OCI-LY7 (cell line): ENCODE measurements around the gene IGF2BP1. TPM values are rescaled to one million over a fixed set of nuclear protein-coding genes. Genes with fewer than 3 reads are reported as not detected.

Source experiments
- BruUV-seq: library from RNA; stranded (reverse); fragments of 400-500 nt; replicated peaks from 2 replicates; lab custom pipeline; 2021; lab: Mats Ljungman, UMichigan
- CTCF ChIA-PET: fragments of 300-600 bp; sonication (Branson Sonifier 250); formaldehyde crosslinking; loops from one replicate; lab custom pipeline; 2022; ENCODE audit warnings: antibody characterized with exemption; ENCODE audit not compliant: unreplicated experiment; lab: Charles Lee
- POLR2A ChIA-PET: fragments of 300-600 bp; sonication (Branson Sonifier 250); formaldehyde crosslinking; loops from one replicate; lab custom pipeline; 2022; ENCODE audit warnings: antibody characterized with exemption; lab: Charles Lee
- DNase-seq: peaks from one replicate; pipeline ENCODE4 v3.0.0-alpha.2; 2015; ENCODE audit warnings: low spot score
- H2AFZ ChIP-seq: fragments of 200-600 bp; sonication (generic), shearing (Covaris generic); 2 replicates; pipeline ENCODE4 v1.6.1; 2014; ENCODE audit warnings: mild to moderate bottlenecking, antibody characterized with exemption, low read length, moderate library complexity
- H3K27ac ChIP-seq: fragments of 200-600 bp; sonication (generic); 2 replicates; pipeline ENCODE4 v1.5.1; 2014; ENCODE audit warnings: mixed run types, low read depth, mild to moderate bottlenecking, moderate library complexity, low read length, inconsistent platforms; ENCODE audit not compliant: poor library complexity, severe bottlenecking
- H3K36me3 ChIP-seq: fragments of 200-600 bp; sonication (generic); 2 replicates; pipeline ENCODE4 v1.6.1; 2014; ENCODE audit warnings: mild to moderate bottlenecking, antibody characterized with exemption, low read length, moderate library complexity, mixed read lengths; ENCODE audit not compliant: insufficient read depth
- H3K4me1 ChIP-seq: fragments of 200-600 bp; sonication (generic); 2 replicates; pipeline ENCODE4 v1.5.1; 2014; ENCODE audit warnings: mild to moderate bottlenecking, low read length; ENCODE audit not compliant: insufficient read depth, poor library complexity, severe bottlenecking
- H3K4me2 ChIP-seq: fragments of 200-600 bp; sonication (generic); 2 replicates; pipeline ENCODE4 v1.6.1; 2014; ENCODE audit warnings: mild to moderate bottlenecking, low read length
- H3K4me3 ChIP-seq: fragments of 200-600 bp; sonication (generic); 2 replicates; pipeline ENCODE4 v1.5.1; 2014; ENCODE audit warnings: mild to moderate bottlenecking, low read depth, low read length; ENCODE audit not compliant: poor library complexity, severe bottlenecking
- H3K79me2 ChIP-seq: fragments of 200-600 bp; sonication (generic); 2 replicates; pipeline ENCODE4 v1.6.1; 2016; ENCODE audit warnings: low read depth, mild to moderate bottlenecking, low read length, moderate library complexity, mixed read lengths; ENCODE audit not compliant: insufficient read depth
- H3K9me2 ChIP-seq: fragments of 200-600 bp; sonication (generic); 2 replicates; pipeline ENCODE4 v1.6.1; 2016; ENCODE audit warnings: mild to moderate bottlenecking, low read length, mixed read lengths; ENCODE audit not compliant: insufficient read depth
- H3K9me3 ChIP-seq: fragments of 200-600 bp; sonication (generic); 2 replicates; pipeline ENCODE4 v1.6.1; 2014; ENCODE audit warnings: mild to moderate bottlenecking, mixed run types, low read length, mixed read lengths
- H4K20me1 ChIP-seq: fragments of 200-600 bp; sonication (generic); 2 replicates; pipeline ENCODE4 v1.6.1; 2014; ENCODE audit warnings: mild to moderate bottlenecking, antibody characterized with exemption, low read length, moderate library complexity, mixed read lengths; ENCODE audit not compliant: insufficient read depth
- EZH2phosphoT487 ChIP-seq: fragments of 200-600 bp; sonication (generic); IDR thresholded peaks from 2 replicates; pipeline ENCODE4 v1.6.1; 2018; ENCODE audit warnings: low read depth, borderline replicate concordance, mild to moderate bottlenecking, mixed run types, antibody characterized with exemption, low read length, moderate library complexity, mixed read lengths
- intact Hi-C: fragments of 100-400 bp; cut with micrococcal nuclease; formaldehyde crosslinking; loops from one replicate; pipeline ENCODE4 v1.10.0; 2022; ENCODE audit not compliant: unreplicated experiment
- total RNA-seq, 2 experiments: library from RNA; depleted of rRNA in 1 of 2; stranded (reverse); fragments of >200 nt in 1 of 2; shearing (Covaris generic) in 1 of 2; gene quantifications; 2 replicates each; pipeline ENCODE4 v1.2.3, GENCODE V29; 2014 to 2022
- TF ChIP-seq, protein P1 (sequence below): fragments of 200-600 bp; sonication (generic); conservative IDR thresholded peaks from 2 replicates; pipeline ENCODE4 v1.5.1; 2014; ENCODE audit warnings: mild to moderate bottlenecking, antibody characterized with exemption, low read length, moderate library complexity, mixed read lengths

Gene IGF2BP1
- total RNA-seq, 2 experiments from 2014 or later: 18.9 to 46.4 TPM

DNA sequence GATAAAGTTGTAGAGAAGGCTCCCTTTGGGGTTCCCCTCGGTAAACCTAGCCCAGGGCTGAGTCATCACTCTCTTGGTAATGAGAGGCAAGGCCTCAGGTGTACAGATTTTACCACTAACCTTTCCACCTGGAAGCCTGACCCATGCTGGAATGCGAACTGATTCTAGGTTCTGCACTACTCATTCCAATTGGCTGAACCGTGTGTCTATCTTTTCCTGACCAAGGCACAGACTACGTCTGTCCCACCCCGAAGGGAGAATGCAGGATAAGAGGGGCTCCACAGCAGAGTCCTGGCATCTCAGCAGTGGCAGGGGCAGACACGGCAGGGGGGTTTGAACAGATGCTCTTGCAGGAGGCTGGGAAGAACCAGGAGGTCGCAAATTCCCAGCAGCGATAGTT lies 70.0 kb downstream of the IGF2BP1 start:
- Histone ChIP-seq H3K36me3 (no peaks in the 10 kb centered on the region), H3K4me3 (no peak overlapping the region), H3K27ac (no peak overlapping the region), H3K4me2 (no peak overlapping the region), H4K20me1 (no peaks in the 10 kb centered on the region), H3K4me1 (no peaks in the 10 kb centered on the region), H3K79me2 (no peaks in the 10 kb centered on the region), H3K9me3 (no peaks in the 10 kb centered on the region), H3K9me2 (no peaks in the 10 kb centered on the region), H2AFZ (no peak overlapping the region)
- ChIA-PET POLR2A (no interaction called here), CTCF (no interaction called here)
- no peak for DNase-seq
- TF ChIP-seq, protein P1, sequence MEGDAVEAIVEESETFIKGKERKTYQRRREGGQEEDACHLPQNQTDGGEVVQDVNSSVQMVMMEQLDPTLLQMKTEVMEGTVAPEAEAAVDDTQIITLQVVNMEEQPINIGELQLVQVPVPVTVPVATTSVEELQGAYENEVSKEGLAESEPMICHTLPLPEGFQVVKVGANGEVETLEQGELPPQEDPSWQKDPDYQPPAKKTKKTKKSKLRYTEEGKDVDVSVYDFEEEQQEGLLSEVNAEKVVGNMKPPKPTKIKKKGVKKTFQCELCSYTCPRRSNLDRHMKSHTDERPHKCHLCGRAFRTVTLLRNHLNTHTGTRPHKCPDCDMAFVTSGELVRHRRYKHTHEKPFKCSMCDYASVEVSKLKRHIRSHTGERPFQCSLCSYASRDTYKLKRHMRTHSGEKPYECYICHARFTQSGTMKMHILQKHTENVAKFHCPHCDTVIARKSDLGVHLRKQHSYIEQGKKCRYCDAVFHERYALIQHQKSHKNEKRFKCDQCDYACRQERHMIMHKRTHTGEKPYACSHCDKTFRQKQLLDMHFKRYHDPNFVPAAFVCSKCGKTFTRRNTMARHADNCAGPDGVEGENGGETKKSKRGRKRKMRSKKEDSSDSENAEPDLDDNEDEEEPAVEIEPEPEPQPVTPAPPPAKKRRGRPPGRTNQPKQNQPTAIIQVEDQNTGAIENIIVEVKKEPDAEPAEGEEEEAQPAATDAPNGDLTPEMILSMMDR: no peak
- no peak for TF ChIP-seq EZH2phosphoT487
- BruUV-seq: no TSS peak
- intact Hi-C loops: no loop called here

DNA sequence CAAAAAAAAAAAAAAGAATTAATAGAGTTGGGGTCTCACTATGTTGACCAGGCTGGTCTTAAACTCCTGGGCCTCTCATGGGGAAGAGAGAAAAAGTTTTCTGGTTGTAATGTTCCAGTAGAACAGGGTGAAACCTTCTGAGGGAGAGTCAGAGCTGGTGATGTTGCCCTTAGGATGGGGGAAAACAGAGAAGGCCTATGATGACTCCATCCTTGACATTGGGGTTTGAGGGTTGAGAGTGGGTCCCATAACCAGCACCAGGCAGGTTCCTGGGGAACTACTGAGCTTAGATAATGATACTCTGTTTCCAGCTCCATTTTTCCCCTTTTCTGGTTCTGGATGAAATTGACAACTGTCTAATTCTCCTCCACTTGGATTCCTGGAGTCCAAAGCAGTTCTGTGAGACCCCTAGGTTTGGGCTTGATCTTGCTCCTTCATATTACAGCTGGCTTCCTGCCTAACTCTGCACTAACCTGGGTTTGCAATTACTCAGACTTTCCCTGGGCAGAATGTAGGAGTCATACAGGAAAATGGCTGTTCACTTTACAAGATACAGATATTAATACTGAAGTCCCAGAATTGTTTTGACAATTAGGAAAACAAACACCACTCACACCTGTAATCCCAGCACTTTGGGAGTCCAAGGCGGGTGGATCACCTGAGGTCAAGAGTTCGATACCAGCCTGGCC lies 72.5 kb downstream of the IGF2BP1 start:
- H3K4me3 ChIP-seq: no peak overlapping the region
- POLR2A ChIA-PET: interaction anchor here (0.6 kb wide), 2 partner anchors 113 to 734 kb away, joined by 3 read pairs; no protein-coding TSS in a partner anchor
- no peak overlapping the region for H3K4me2 ChIP-seq
- no peaks in the 10 kb centered on the region for H3K4me1 ChIP-seq
- CTCF ChIA-PET: no interaction called here
- no peaks in the 10 kb centered on the region for H4K20me1 ChIP-seq
- no peaks in the 10 kb centered on the region for H3K36me3 ChIP-seq
- intact Hi-C loops: no loop called here
- no peaks in the 10 kb centered on the region for H3K9me3 ChIP-seq
- no peak for TF ChIP-seq EZH2phosphoT487
- TF ChIP-seq, protein P1: no peak
- no peak for DNase-seq
- no peak overlapping the region for H2AFZ ChIP-seq
- no peaks in the 10 kb centered on the region for H3K9me2 ChIP-seq
- H3K79me2 ChIP-seq: no peaks in the 10 kb centered on the region
- BruUV-seq: no TSS peak
- no peak overlapping the region for H3K27ac ChIP-seq

GRCh38 chr17:49071106-49071505 lies 73.9 kb downstream of the IGF2BP1 start:
- ChIA-PET POLR2A (interaction anchor here (0.7 kb wide), 2 partner anchors 63 to 482 kb away, joined by 3 to 4 read pairs; no protein-coding TSS in a partner anchor), CTCF (no interaction called here)
- no peaks in the 10 kb centered on the region for H3K9me2 ChIP-seq
- no peaks in the 10 kb centered on the region for H4K20me1 ChIP-seq
- intact Hi-C loops: no loop called here
- BruUV-seq: no TSS peak
- no peak overlapping the region for H3K27ac ChIP-seq
- no peaks in the 10 kb centered on the region for H3K79me2 ChIP-seq
- no peak for DNase-seq
- no peak overlapping the region for H2AFZ ChIP-seq
- H3K9me3 ChIP-seq: no peaks in the 10 kb centered on the region
- TF ChIP-seq EZH2phosphoT487: no peak
- TF ChIP-seq, protein P1: no peak
- H3K4me1 ChIP-seq: no peaks in the 10 kb centered on the region
- no peak overlapping the region for H3K4me3 ChIP-seq
- H3K36me3 ChIP-seq: no peaks in the 10 kb centered on the region
- H3K4me2 ChIP-seq: no peak overlapping the region
